Testis (tissue), 3 donors: ENCODE measurements around the gene NEK7. TPM values are rescaled to one million over a fixed set of nuclear protein-coding genes. Genes with fewer than 3 reads are reported as not detected.

Experiments
- DNase-seq: peaks from one replicate; pipeline ENCODE4 v3.0.0-alpha.2; 2019
- H3K27ac ChIP-seq, 2 donors: fragments of 200-600 bp; sonication (generic); one replicate each; pipeline ENCODE4 v1.5.1; 2019
- H3K27me3 ChIP-seq: fragments of 200-600 bp; sonication (generic); one replicate; pipeline ENCODE4 v1.5.1; 2019
- H3K36me3 ChIP-seq: fragments of 200-600 bp; sonication (generic); one replicate; pipeline ENCODE4 v1.5.1; 2017; ENCODE audit warnings: low read depth; ENCODE audit errors: missing control alignments
- H3K4me1 ChIP-seq: fragments of 200-600 bp; sonication (generic); one replicate; pipeline ENCODE4 v1.5.1; 2019
- H3K4me3 ChIP-seq, 2 donors: fragments of 200-600 bp; sonication (generic); one replicate each; pipeline ENCODE4 v1.5.1; 2017 to 2019
- H3K9me3 ChIP-seq: fragments of 200-600 bp; sonication (generic); one replicate; pipeline ENCODE4 v1.5.1; 2017
- CTCF ChIP-seq, 3 experiments: fragments of 450-650 bp in 2 of 3; fragments of 200-600 bp in 1 of 3; sonication (generic) in 1 of 3; IDR thresholded peaks; one replicate each; pipeline ENCODE4 v1.5.1; 2016 to 2019; ENCODE audit warnings: antibody characterized with exemption in 3 of 3, mild to moderate bottlenecking in 2 of 3, moderate library complexity in 1 of 3
- POLR2A ChIP-seq: fragments of 450-650 bp; IDR thresholded peaks from one replicate; pipeline ENCODE4 v1.6.1; 2017; ENCODE audit warnings: antibody characterized with exemption, mild to moderate bottlenecking, moderate library complexity
- WGBS, 2 donors: methylation state at CpG; one replicate each; pipeline ENCODE4 v1.1.5; 2018; 5-methylcytosine and 5-hydroxymethylcytosine counted together
- intact Hi-C: fragments of 100-400 bp; cut with DNase I; formaldehyde crosslinking; loops from one replicate; pipeline ENCODE4 v1.15.1; 2023; ENCODE audit warnings: low total_unique reads
- polyA plus RNA-seq: library from polyadenylated mRNA; stranded (reverse); fragments of 350-450 nt; fragmentation: Illumina TruSeq; extraction: RNeasy Lipid Tissue Mini Kit (QIAGEN cat#74804); gene quantifications from one replicate; pipeline ENCODE4 v1.2.3, GENCODE V29; 2014; ENCODE audit warnings: low read depth, low replicate concordance; ENCODE audit not compliant: insufficient read depth
- total RNA-seq, 2 donors: library from RNA; depleted of rRNA; stranded (reverse); fragments of >200 nt; gene quantifications; one replicate each; pipeline ENCODE4 v1.2.3, GENCODE V29; 2016

Gene NEK7
- total and polyA plus RNA-seq, 3 donors from 2014 or later, result 22.1 to 59.3 (median 59.1) TPM

GRCh38 chr1:198201956-198202784 lies 45.4 kb downstream of the NEK7 start:
- H3K4me1 ChIP-seq, result peaks cover 5% of the 10 kb centered on the region
- H3K36me3 ChIP-seq, result no peaks in the 10 kb centered on the region
- intact Hi-C loops, result no loop called here
- 87 to 93% methylated on average over 10 of the region's 10 CpGs for WGBS, 2 donors
- TF ChIP-seq POLR2A (no peak), CTCF (IDR thresholded peaks at IDR 0.05) (no peak)
- no peak overlapping the region for H3K27ac ChIP-seq
- H3K9me3 ChIP-seq, result no peaks in the 10 kb centered on the region
- no peak for DNase-seq
- H3K27me3 ChIP-seq, result no peaks in the 10 kb centered on the region
- H3K4me3 ChIP-seq, result no peak overlapping the region

- Histone ChIP-seq H3K4me3 (no peak overlapping the region), H3K4me1 (peaks cover 5% of the 10 kb centered on the region), H3K9me3 (no peaks in the 10 kb centered on the region), H3K27ac (no peak overlapping the region), H3K27me3 (no peaks in the 10 kb centered on the region), H3K36me3 (no peaks in the 10 kb centered on the region)
- no peak for TF ChIP-seq POLR2A
- TF ChIP-seq CTCF (IDR thresholded peaks at IDR 0.05), result no peak
- no peak for DNase-seq
- WGBS, 2 donors, result 67 to 78% methylated on average over 1 of the region's 1 CpG
- intact Hi-C loops, result no loop called here
Measured at GRCh38 chr1:198203434-198203833, 46.6 kb downstream of the NEK7 start.

GRCh38 chr1:198205016-198205684 lies 48.4 kb downstream of the NEK7 start:
- intact Hi-C loops, result no loop called here
- no peak for DNase-seq
- Histone ChIP-seq H3K27ac (no peak overlapping the region), H3K4me1 (peaks cover 5% of the 10 kb centered on the region), H3K4me3 (peak overlapping the region in 1 of 2 donors; percentile 13), H3K9me3 (no peaks in the 10 kb centered on the region), H3K27me3 (no peaks in the 10 kb centered on the region), H3K36me3 (no peaks in the 10 kb centered on the region)
- WGBS, 2 donors, result 34 to 43% methylated on average over 5 of the region's 5 CpGs
- TF ChIP-seq POLR2A (no peak), CTCF (IDR thresholded peaks at IDR 0.05) (no peak)

- intact Hi-C loops, result no loop called here
Measured at GRCh38 chr1:198206292-198206691, 49.5 kb downstream of the NEK7 start.

More at GRCh38 chr1:198206292-198206691, 49.5 kb downstream of the NEK7 start:
- H3K4me1 ChIP-seq, result peaks cover 5% of the 10 kb centered on the region
- no peak for TF ChIP-seq POLR2A
- no peak for TF ChIP-seq CTCF (IDR thresholded peaks at IDR 0.05)
- no peak overlapping the region for H3K4me3 ChIP-seq
- H3K9me3 ChIP-seq, result no peaks in the 10 kb centered on the region
- H3K27me3 ChIP-seq, result no peaks in the 10 kb centered on the region
- H3K27ac ChIP-seq, result no peak overlapping the region
- WGBS, 2 donors, result 53 to 70% methylated on average over 3 of the region's 3 CpGs
- DNase-seq, result no peak
- no peaks in the 10 kb centered on the region for H3K36me3 ChIP-seq
